ENCODE results near the gene RAB9A. TPM values are rescaled to one million over a fixed set of nuclear protein-coding genes. Genes with fewer than 3 reads are reported as not detected.

Gene RAB9A
- total RNA-seq, 4 donors from 2014 or later = 29.5 to 47.0 (median 36.0) TPM

DNA sequence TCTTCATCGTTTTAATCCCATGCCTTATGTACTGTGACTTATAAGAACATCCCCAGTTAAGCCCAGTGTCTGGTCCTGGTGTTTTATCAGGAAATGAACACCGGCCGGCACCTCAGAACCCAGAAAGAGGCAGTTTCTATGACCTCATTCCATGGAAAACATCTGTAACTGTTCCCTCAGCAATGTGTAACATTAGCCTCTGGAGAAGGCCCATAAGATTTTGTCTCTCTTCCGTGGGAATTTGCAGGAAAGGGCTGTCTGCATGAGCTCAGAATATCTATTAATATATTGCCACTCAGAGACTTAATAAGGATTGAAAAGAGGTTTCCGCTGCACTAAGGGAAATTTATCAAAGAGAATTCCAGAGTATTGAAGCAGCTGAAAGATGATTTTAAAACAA lies 39.1 kb upstream of the RAB9A start:
- intact Hi-C loops (cut with DNase I) = loop anchor here (5.0 kb wide), 1 partner anchor 148 kb away; no protein-coding TSS in a partner anchor
- no peak overlapping the region for H3K4me3 ChIP-seq (replicated peaks in 1 of 3)
- DNase-seq = no peak
- H3K4me1 ChIP-seq = peaks cover 5 to 11% of the 10 kb centered on the region in 2 donors
- no peaks in the 10 kb centered on the region for H3K9me3 ChIP-seq
- H3K36me3 ChIP-seq = no peaks in the 10 kb centered on the region
- no peaks in the 10 kb centered on the region for H3K27me3 ChIP-seq
- WGBS, 2 donors = 69 to 72% methylated on average over 5 of the region's 5 CpGs
- H3K27ac ChIP-seq = no peak overlapping the region
- no peak for TF ChIP-seq POLR2A (IDR thresholded peaks at IDR 0.05)
- TF ChIP-seq, protein P1, sequence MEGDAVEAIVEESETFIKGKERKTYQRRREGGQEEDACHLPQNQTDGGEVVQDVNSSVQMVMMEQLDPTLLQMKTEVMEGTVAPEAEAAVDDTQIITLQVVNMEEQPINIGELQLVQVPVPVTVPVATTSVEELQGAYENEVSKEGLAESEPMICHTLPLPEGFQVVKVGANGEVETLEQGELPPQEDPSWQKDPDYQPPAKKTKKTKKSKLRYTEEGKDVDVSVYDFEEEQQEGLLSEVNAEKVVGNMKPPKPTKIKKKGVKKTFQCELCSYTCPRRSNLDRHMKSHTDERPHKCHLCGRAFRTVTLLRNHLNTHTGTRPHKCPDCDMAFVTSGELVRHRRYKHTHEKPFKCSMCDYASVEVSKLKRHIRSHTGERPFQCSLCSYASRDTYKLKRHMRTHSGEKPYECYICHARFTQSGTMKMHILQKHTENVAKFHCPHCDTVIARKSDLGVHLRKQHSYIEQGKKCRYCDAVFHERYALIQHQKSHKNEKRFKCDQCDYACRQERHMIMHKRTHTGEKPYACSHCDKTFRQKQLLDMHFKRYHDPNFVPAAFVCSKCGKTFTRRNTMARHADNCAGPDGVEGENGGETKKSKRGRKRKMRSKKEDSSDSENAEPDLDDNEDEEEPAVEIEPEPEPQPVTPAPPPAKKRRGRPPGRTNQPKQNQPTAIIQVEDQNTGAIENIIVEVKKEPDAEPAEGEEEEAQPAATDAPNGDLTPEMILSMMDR (IDR thresholded peaks at IDR 0.05) = no peak

- no peak for TF ChIP-seq POLR2A (IDR thresholded peaks at IDR 0.05)
- TF ChIP-seq, protein P1 (IDR thresholded peaks at IDR 0.05) = no peak
- H3K4me1 ChIP-seq = peaks cover 5 to 11% of the 10 kb centered on the region in 2 donors
- no peaks in the 10 kb centered on the region for H3K27me3 ChIP-seq
- 95 to 96% methylated on average over 1 of the region's 1 CpG for WGBS, 2 donors
- no peak overlapping the region for H3K27ac ChIP-seq
- no peaks in the 10 kb centered on the region for H3K36me3 ChIP-seq
- no peak overlapping the region for H3K4me3 ChIP-seq (replicated peaks in 1 of 3)
- no peaks in the 10 kb centered on the region for H3K9me3 ChIP-seq
- intact Hi-C loops (cut with DNase I) = no loop called here
- no peak for DNase-seq
These were observed 38.6 kb upstream of the RAB9A start for GRCh38 chrX:13650318-13650717.

DNA sequence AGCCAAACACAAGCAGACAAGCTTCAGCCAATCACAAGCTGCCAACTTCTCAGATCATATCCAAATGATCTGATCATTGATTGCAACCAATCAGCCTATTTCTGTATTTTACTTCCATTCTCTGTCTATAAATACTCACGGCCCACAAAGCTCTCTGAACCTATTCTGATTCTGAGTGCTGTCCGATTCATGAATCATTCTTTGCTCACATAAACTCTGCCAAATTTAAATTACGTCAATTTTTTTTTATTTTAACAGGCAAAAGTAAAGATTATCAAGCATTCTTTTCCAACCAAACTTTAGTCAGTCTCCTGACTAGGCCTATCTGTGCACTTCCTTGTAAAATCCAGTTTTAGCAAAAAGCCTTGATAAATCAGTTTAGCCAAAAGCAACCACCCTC lies 37.8 kb upstream of the RAB9A start:
- H3K27ac ChIP-seq = no peak overlapping the region
- no peaks in the 10 kb centered on the region for H3K27me3 ChIP-seq
- WGBS, 2 donors = 60 to 63% methylated on average over 3 of the region's 3 CpGs
- intact Hi-C loops (cut with DNase I) = no loop called here
- H3K9me3 ChIP-seq = no peaks in the 10 kb centered on the region
- TF ChIP-seq POLR2A (IDR thresholded peaks at IDR 0.05) = no peak
- TF ChIP-seq, protein P1 (IDR thresholded peaks at IDR 0.05) = no peak
- no peak for DNase-seq
- H3K4me1 ChIP-seq = peaks cover 5 to 11% of the 10 kb centered on the region in 2 donors
- H3K36me3 ChIP-seq = no peaks in the 10 kb centered on the region
- H3K4me3 ChIP-seq (replicated peaks in 1 of 3) = no peak overlapping the region

DNA sequence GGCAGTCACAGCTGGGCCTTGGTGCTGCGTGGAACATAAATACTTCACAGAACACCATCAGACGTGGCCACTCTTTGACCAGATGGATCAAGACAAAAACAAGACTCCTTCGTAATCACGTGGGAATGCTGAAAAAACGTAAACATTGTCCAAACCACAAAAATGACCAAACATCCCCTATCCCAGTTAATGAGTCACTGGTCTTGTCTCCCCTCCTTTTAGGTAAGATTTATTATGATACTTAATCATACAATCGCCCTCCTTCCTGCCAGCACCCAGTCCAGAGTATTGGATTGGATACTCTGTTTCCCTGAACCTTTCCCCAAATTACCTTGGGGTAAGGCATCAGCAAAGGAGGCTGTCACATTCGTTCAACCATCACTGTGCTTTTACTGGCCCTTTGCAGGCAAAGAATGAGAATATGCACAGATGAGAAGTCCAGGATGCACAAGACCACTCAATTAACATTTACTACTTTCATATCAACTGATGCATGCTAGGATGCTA lies 36.6 kb upstream of the RAB9A start:
- no peaks in the 10 kb centered on the region for H3K36me3 ChIP-seq
- DNase-seq = no peak
- 70 to 74% methylated on average over 7 of the region's 7 CpGs for WGBS, 2 donors
- H3K4me3 ChIP-seq (replicated peaks in 1 of 3) = peak overlapping the region in 2 of 3 donors; percentile 50 to 62
- no peak for TF ChIP-seq POLR2A (IDR thresholded peaks at IDR 0.05)
- TF ChIP-seq, protein P1 (IDR thresholded peaks at IDR 0.05) = no peak
- no peaks in the 10 kb centered on the region for H3K9me3 ChIP-seq
- H3K27ac ChIP-seq = peak overlapping the region; percentile 37 to 66 (median 58)
- H3K27me3 ChIP-seq = no peaks in the 10 kb centered on the region
- intact Hi-C loops (cut with DNase I) = no loop called here
- peaks cover 5 to 11% of the 10 kb centered on the region in 2 donors for H3K4me1 ChIP-seq

GRCh38 chrX:13652850-13653693 lies 35.9 kb upstream of the RAB9A start, which contains the start of gene TCEANC:
Gene TCEANC, plus strand, starts transcription at chrX:13653141. Its CDS starts 9,368 bp downstream, at chrX:13662509.
- H3K4me1 ChIP-seq = peaks cover 5 to 11% of the 10 kb centered on the region in 2 donors
- DNase-seq = peak; percentile 95
- H3K27me3 ChIP-seq = no peaks in the 10 kb centered on the region
- no peaks in the 10 kb centered on the region for H3K36me3 ChIP-seq
- H3K4me3 ChIP-seq (replicated peaks in 1 of 3) = peak within 1 kb of the TSS; percentile 39 to 62 (median 50)
- intact Hi-C loops (cut with DNase I) = no loop called here
- WGBS, 2 donors = 0% methylated on average over 7 to 15 of the region's 54 CpGs
- peak within 1 kb of the TSS; percentile 74 to 90 (median 88) for H3K27ac ChIP-seq
- H3K9me3 ChIP-seq = no peaks in the 10 kb centered on the region
- TF ChIP-seq POLR2A (IDR thresholded peaks at IDR 0.05) = peak; percentile 14 to 81
- TF ChIP-seq, protein P1 (IDR thresholded peaks at IDR 0.05) = no peak

Measured in thyroid gland (tissue), 4 donors.